NK-92 treated with Interleukin-12 subunit alpha and Interleukin-12 subunit beta, amount 100 ng/mL, for 24 hours (cell line): ENCODE measurements around the gene NCDN.

ENCODE experiments used
- DNase-seq: peaks from one replicate; lab custom pipeline; 2025; lab: John Stamatoyannopoulos, UW

NCDN gene, protein sequence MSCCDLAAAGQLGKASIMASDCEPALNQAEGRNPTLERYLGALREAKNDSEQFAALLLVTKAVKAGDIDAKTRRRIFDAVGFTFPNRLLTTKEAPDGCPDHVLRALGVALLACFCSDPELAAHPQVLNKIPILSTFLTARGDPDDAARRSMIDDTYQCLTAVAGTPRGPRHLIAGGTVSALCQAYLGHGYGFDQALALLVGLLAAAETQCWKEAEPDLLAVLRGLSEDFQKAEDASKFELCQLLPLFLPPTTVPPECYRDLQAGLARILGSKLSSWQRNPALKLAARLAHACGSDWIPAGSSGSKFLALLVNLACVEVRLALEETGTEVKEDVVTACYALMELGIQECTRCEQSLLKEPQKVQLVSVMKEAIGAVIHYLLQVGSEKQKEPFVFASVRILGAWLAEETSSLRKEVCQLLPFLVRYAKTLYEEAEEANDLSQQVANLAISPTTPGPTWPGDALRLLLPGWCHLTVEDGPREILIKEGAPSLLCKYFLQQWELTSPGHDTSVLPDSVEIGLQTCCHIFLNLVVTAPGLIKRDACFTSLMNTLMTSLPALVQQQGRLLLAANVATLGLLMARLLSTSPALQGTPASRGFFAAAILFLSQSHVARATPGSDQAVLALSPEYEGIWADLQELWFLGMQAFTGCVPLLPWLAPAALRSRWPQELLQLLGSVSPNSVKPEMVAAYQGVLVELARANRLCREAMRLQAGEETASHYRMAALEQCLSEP

DNA sequence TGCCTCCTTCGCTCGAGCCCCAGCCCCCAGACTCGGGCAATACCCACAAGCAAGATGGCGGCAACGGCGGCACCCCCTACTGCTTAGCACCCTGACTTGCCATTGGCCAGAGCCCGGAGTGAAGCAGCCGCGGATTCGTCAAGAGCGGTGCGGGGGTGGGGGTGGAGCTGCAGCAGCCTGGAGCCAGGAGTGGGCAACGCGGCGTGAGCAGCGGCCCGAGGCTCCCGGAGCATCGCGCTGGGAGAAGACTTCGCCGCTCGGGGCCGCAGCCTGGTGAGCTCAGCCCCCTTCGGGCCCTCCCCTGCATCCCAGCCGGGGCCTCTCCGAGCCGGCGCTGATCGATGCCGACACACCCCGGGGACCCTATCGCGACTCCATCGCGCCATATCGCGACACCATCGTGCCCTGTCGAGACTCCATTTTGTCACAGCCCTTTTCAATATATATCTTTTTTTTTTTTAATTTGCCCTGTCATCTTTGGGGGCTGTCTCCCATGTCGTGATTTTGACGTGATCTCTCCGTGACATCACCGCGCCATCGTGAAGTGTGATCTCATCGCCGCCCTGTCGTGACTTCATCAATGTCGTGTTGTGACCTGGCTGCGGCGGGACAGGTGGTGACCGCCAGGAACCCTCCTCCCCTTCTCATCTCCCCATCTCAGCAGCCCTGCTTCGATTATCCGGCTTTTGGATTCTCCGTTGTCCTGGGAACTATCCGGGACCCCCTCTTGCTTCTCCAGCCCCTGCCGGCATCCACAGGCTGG, at the start of gene NCDN:
NCDN (plus strand) TSS at position 189 of the 763 bp plus-strand sequence; CDS start at position 581, 392 bp downstream.
- DNase-seq = peak; percentile 96

DNA sequence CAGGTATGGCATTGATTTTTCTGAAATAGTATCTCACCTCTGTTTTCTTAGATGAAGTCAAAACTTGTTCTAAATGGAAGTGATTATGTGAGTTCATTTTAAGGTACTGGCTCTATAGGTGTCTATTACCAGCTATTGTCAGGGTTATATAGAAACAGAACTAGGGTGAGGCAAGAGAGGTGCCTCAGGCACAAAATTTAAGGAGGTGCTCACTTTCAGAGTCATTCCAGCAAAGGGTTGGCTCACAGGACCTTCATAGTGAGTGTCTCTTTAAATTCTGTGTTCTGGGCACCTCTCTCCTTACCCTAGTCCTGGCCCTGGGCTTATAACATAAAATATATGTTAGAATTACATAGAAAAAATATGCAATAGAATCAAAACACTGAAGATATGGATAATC, 49.7 kb upstream of the NCDN start:
- no peak for DNase-seq

DNA sequence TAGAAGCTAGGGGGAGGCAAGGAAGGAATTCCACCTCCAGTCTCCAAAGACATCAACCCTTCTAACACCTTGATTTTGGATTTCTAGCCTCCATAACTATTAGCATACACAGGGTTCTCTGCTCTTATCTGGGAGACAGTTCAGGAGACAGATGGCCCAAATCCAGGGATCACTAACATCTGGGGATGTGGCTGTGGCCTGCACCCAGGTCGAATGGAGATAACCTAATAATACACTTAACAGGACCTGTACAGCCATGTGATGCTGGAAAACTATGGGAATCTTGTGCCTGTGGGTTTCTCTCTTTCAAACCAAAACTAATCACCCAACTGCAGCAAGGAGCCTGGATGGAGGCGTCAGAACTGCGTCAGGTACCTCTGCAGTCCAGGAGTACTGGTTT, 48.0 kb upstream of the NCDN start:
- DNase-seq = no peak

DNA sequence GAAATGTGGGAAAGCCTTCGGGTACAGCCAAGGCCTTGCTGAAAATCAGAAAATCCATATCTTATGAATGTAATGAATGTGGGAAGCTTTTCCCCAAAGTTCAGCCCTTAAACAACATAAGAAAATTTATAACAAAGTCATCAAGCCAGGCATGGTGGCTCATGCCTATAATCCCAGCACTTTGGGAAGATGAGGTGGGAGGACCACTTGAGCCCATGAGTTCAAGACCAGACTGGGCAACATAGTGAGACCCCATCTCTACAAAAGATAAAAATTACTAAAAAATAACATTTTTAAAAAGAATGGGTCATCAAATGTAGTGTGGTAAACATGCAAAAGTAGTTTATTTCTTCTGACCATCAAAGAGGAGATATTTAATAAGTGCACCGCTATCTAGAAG, 46.3 kb upstream of the NCDN start:
- DNase-seq = no peak

DNA sequence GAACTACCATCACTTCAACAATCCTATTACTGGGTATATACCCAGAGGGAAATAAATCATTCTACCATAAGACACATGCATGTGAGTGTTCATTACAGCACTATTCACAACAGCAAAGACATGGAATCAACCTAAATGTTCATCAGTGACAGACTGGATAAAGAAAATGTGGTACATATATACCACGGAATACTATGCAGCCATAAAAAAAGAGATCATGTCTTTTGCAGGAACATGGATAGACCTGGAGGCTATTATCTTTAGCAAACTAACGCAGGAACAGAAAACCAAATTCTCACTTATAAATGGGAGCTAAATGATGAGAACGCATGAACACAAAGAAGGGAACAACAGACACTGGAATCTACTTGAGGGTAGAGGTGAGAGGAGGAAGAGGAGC, 39.4 kb upstream of the NCDN start:
- DNase-seq = no peak

DNA sequence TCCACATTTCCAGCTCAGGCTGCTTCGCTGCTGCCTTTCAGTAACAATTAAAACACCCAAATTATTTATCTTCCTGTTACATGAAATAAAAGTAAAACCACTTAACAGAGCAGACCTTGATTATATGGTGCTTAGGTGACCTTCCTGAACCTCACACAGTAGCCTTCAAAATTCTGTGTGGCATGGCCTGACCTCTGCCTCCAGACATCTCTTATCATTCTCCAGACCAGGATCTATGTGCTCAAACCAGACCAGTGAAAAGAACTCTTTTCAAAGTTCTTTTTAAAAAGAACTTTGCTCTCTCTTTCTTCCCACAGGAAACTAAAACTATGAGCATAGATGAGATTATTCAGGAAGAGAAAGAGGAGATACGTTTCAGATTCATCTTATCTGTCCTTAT, 38.2 kb upstream of the NCDN start:
- no peak for DNase-seq

GRCh38 chr1:35524106-35524505, 33.5 kb upstream of the NCDN start:
- DNase-seq = no peak

GRCh38 chr1:35530168-35530567, 27.4 kb upstream of the NCDN start:
- no peak for DNase-seq

DNA sequence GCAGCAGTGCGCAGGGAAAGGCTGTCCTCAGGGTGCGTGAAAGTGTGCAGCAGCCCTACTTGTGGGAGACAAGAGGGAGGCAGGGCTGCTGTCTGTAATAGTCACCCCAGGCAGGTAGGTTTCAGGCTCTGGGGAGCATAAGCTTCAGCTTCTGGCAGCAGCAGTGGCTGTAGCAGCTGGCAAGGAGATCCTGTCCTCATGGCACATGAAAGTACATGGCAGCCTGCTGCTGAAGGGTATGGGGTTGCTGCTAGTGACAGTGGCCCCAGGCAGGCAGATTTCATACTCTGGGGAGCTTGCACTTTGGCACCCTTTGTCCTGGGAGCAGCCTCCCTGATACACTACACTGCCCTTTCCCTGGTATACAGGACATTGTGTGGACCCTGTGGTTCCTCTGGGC, 26.7 kb upstream of the NCDN start:
- no peak for DNase-seq

DNA sequence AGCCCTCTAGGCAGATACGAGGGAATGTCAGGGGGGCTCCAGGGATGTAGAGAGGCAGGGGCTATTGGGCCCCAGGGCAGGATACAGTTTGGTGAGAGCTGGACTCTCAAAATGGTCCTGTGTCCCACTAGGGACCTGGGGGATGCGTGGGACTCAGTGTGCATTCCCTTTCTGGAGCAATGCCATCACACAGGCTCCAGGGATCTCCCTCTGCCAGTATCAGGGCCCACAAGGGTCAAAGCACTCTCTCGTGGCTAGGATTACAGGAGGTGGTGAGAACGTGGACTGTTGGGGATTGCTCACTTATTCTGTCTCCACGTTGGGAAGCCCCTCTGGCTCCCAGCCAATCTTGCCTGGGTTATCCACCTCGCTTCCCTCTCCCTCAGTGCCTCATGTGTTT, 26.2 kb upstream of the NCDN start:
- DNase-seq = no peak

DNA sequence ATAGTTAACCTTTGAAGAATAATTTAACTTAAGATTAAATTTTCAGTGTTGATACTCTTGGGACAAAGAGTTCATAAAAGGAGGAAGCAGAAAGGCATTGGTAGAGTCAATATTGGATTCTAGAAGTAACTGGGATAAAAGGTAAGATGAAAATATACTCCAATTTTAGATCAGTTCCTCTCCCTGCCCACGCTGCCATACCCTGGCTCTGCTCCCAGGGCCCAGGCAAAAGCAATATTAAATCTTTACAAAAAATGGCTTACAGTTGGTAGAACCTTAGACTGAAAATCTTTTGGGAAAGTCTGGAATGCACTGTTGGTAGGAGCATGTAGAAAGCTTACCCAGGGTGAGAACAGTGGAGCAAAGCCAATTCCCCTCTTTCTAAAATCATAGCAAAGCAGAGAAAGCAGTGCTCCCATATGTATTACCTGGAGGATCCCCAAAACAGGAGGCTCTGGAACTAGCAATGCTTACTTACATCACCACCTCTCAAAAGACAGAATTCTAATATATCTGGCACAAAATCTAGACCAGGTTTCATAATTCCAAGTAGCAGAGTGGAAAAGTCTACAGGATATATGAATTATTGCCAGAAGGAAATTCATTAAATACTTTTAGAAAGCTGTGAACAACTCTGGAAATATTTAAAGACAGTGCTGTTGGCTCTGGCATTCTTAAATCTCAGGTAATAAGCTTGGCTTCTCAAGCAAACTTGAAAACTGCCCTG, 24.9 kb upstream of the NCDN start:
- no peak for DNase-seq

DNA sequence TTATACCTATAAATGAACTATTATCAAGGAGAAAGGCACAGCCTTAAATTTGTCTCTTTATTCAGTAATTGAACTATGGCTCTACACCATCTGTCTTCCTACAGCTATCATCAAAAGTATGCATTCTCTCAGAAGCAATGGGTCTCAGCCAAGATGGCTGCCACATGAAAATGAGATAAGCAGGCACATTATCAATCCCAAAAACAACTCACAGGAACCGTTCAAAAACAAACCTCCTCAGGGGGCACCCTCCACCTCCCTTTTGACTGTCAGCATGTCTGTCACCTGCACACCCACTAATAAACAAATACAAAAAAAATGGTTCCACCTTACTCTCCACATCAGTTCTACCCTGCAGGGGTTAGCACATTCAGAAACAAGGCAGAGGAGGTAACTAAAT, 24.0 kb upstream of the NCDN start:
- DNase-seq = no peak

DNA sequence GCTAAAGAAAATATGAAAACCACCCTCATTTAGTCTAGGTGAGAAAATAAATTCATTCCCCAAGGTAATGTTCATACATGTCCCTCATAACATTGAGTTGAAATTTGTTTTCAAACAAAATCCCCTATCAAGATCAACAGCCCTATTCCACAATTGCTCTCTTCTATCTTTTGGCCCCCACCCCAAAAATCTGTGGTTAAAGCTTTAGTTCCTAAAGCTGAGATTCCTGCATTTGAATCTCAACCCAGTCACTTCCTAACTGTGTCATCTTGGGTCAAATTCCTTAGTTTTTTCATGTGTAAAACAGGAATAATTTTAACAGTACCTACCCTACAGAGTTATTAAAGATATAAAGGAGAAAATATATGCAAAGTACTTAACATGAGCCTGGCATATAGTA, 22.4 kb upstream of the NCDN start:
- DNase-seq = no peak

DNA sequence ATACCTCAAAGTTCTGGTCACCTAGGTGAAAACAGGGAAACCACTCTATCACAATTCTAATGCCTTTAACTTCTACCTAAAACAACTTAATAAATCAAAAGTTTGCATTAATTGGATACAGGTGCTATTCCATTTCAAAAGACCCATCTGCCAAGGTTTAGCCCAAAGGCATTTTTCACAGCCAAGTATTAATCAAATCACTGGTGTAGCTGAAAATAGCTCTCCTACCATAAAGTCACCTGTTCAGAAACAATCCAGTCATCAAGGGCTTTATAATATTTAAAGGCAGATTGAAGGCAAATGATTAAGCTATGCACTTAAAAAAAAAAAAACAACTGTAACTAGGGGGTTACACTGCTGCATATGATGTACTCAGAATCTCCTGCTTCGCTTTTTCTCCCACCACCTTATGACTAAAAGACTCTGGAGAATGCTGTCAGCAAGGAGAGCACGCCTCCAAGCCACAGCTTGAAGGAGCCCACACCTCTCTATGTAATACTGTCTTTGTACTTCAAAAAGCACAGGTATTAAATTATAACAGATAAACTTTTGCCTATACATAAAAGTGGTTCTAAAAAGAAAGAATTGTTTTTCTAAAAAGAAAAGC, 20.9 kb upstream of the NCDN start:
- DNase-seq = no peak

DNA sequence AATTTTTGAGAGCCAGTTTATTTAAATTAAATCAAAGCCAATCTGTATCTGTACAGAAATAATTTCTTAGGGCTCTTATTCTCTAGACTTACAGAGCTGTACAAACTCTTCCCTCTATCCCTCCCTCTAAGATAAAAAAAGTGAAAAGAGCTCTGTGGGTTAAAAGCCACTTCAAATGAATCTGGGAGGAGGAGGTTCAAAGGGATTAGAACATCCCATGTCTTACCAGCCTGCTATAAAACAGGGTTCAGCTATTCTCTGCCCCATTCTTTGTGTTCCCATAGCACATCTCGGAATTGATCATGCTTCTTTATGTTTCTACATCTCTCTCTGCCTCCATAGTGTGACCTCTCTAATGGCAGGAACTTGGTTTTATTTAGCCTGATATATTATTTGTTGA, 19.8 kb upstream of the NCDN start:
- DNase-seq = no peak

- DNase-seq = peak; percentile 33
These were observed 18.4 kb upstream of the NCDN start for GRCh38 chr1:35539073-35539823.

DNA sequence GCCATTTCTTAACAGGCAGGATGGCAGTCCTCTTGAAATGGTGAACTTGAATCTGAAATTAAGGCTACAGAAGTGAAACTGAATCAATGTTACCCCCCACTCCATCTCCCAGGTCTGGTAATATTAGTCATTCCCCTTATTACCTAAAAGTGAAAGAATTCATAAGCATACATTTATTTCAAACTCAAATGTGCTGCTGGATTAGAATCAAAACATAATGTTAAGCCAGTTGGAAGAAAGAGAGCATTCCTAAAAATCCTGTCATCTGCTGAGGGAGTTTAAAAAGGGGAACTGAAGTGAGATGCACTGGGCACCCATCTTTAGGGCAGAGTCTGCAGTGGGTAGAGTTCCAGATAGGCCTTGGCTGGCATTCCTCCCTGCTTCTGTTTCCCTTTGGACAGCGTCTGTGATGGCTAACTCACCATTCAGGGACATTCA, 17.8 kb upstream of the NCDN start:
- no peak for DNase-seq

- peak; percentile 51 for DNase-seq
These were observed 12.6 kb upstream of the NCDN start for GRCh38 chr1:35544976-35545375.

- no peak for DNase-seq
These were observed 11.0 kb upstream of the NCDN start for GRCh38 chr1:35546614-35547013.

- no peak for DNase-seq
These were observed 3.7 kb upstream of the NCDN start for GRCh38 chr1:35553851-35554250.
